HG02642 (cell line): Measurements from ENCODE around the gene GATB.

ENCODE experiments used
- ATAC-seq: cut with Tn5 transposase; IDR thresholded peaks from one replicate; pipeline ENCODE4 v1.9.1; 2021; ENCODE audit warnings: mild to moderate bottlenecking; ENCODE audit not compliant: unreplicated experiment, poor library complexity

The GATB gene

DNA sequence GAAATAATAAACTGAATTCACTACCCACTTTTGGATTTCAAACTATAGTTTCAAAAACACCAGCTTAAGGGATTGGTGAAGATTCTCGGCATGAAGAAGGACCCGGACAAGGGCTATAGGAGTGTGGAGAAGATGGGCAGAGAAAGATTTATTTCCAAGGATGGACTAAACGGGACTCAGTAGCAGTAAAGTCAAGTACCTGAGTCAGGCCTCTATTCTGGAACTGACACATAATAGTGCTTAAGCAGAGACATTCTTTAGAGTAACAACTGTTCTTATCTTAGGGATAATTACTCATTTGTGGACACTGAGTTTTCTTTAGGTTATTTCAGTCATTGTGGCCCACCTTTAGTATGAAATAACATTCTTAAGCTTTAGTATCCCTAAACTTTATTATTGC is 134.6 kb downstream of the GATB start:
- no peak for ATAC-seq

DNA sequence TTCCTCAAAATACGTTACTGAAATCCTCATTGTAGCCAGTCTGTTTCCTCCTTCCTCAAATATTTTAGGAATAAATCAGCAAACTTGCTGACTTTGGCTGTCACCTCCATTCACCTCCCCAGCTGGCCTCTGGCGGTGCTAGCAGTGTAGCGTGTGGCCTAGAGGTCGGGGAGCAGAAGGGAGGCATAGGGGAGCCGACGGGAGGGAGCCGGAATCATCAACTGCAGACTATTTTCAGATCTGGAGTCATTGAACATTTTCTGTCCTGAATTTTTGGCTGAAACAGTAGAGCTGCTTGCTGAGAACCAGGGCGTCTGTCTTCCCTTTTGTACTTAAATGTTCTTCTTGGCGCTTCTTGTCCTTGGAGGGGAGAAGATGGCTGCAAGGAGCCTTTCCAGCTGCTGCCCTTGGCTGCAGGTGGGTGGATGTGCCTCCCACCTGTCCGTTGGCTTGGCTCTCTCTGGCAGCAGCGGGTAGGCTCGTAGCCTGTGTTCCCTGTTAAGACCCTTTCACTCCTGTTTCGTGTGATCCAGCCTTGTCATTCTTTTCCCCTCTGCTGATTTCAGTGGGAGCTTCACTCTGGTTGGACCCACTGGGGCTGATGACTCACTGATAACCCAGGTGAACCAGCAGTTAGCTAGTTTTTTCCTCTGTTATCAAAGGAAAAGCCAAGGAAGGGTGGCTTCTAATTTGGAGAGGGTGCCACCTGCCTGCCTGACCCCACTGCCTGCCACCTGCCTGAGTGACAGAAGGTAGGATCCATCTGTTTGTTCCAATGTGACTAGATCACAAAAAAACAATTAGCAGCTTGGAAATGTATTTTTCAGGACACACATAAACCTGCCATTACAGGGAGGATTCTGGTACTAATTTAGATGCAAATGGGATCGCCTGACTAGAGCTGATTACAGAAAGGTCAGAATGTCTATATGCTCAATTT is 135.9 kb downstream of the GATB start:
- ATAC-seq: no peak
